Stomach (tissue), 9 donors: ENCODE measurements around the gene NRROS. TPM values are rescaled to one million over a fixed set of nuclear protein-coding genes. Genes with fewer than 3 reads are reported as not detected.

Experiments used
- DNase-seq, 2 donors: peaks; one replicate each; pipeline versions ENCODE4 v3.0.0 to v3.0.0-alpha.2; 2013 to 2019
- H3K27ac ChIP-seq, 5 donors: fragments of 200-600 bp in 4 of 5; sonication (generic) in 4 of 5; one replicate each; pipeline ENCODE4 v1.5.1; 2013 to 2019; ENCODE audit warnings: mild to moderate bottlenecking in 1 of 5, moderate library complexity in 1 of 5
- H3K27me3 ChIP-seq, 3 donors: fragments of 200-600 bp; sonication (generic); one replicate each; pipeline ENCODE4 v1.5.1; 2017 to 2019; ENCODE audit warnings: mixed run types in 1 of 3
- H3K36me3 ChIP-seq, 4 donors: fragments of 200-600 bp; sonication (generic); 1 replicate in 3 of 4; 2 replicates in 1 of 4; pipeline ENCODE4 v1.5.1; 2016 to 2019
- H3K4me1 ChIP-seq, 4 donors: fragments of 200-600 bp; sonication (generic); one replicate each; pipeline ENCODE4 v1.5.1; 2016 to 2019
- H3K4me3 ChIP-seq, 4 donors: fragments of 200-600 bp; sonication (generic) in 3 of 4; one replicate each; pipeline ENCODE4 v1.5.1; 2016 to 2019; ENCODE audit warnings: mild to moderate bottlenecking in 1 of 4
- H3K9me3 ChIP-seq, 4 donors: fragments of 200-600 bp; sonication (generic); one replicate each; pipeline ENCODE4 v1.5.1; 2016 to 2019
- CTCF ChIP-seq, 7 experiments: fragments of 450-650 bp in 4 of 7; fragments of 200-600 bp in 3 of 7; sonication (generic) in 3 of 7; IDR thresholded peaks; one replicate each; pipeline ENCODE4 v1.5.1; 2016 to 2019; ENCODE audit warnings: antibody characterized with exemption in 7 of 7, control low read depth in 2 of 7, mild to moderate bottlenecking in 1 of 7
- EP300 ChIP-seq: sonication (generic); formaldehyde crosslinking; IDR thresholded peaks from one replicate; pipeline ENCODE4 v1.6.1; 2017; ENCODE audit warnings: antibody characterized with exemption
- POLR2A ChIP-seq, 4 donors: fragments of 450-650 bp; IDR thresholded peaks; one replicate each; pipeline ENCODE4 v1.6.1; 2016; ENCODE audit warnings: antibody characterized with exemption in 4 of 4, control low read depth in 2 of 4, mild to moderate bottlenecking in 1 of 4, moderate library complexity in 1 of 4
- POLR2AphosphoS5 ChIP-seq, 3 donors: sonication (generic); formaldehyde crosslinking; IDR thresholded peaks; one replicate each; pipeline ENCODE4 v1.6.1; 2016; ENCODE audit warnings: antibody characterized with exemption in 3 of 3
- WGBS, 5 donors: extraction: QIAGEN DNeasy Blood & Tissue Kit in 3 of 5; methylation state at CpG; one replicate each; pipeline versions ENCODE4 v1.1.5 to v1.1.7; 2013 to 2018; 5-methylcytosine and 5-hydroxymethylcytosine counted together
- intact Hi-C: fragments of 100-400 bp; cut with DNase I; formaldehyde crosslinking; loops from one replicate; pipeline ENCODE4 v1.15.1; 2023; ENCODE audit warnings: low total_unique reads
- polyA plus RNA-seq, 3 donors: library from polyadenylated mRNA; stranded (reverse); fragments of 200-250 nt; gene quantifications; one replicate each; pipeline ENCODE4 v1.2.3, GENCODE V29; 2013
- total RNA-seq, 5 donors: library from RNA; depleted of rRNA; stranded (reverse); fragments of >200 nt; gene quantifications; one replicate each; pipeline versions ENCODE4 v1.1.0 to v1.2.3, GENCODE V29; 2014 to 2016
- donor health status: healthy with polysubstance abuse.
- donor health status: Bipolar disorder and iron deficiency.
- donor health status: healthy.

NRROS gene
- total and polyA plus RNA-seq, 8 donors = 0.45 to 5.5 (median 1.4) TPM; not detected in 1

DNA sequence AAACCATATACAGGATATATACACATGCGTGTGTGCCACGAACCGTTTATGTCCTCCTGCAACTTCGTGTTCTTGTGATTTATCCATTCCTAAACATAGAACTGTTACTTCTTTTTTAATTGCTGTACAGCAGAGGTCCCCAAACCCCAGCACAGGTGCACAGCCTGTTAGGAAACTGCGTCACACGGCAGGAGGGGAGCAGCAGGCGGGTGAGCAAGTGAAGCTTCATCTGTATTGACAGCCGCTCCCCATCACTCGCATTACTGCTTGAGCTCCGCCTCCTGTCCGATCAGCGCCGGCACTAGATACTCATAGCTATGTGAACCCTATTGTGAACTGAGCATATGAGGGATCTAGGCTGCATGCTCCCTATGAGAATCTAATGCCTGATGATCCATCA, 34.9 kb upstream of the NRROS start:
- peaks cover 3 to 13% (median 7%) of the 10 kb centered on the region in 4 donors for H3K4me1 ChIP-seq
- no peaks in the 10 kb centered on the region for H3K9me3 ChIP-seq
- WGBS, 5 donors = 43 to 52% (median 49%) methylated on average over 10 to 13 of the region's 13 CpGs
- peaks cover 0 to 5% (median 0%) of the 10 kb centered on the region in 3 donors for H3K27me3 ChIP-seq
- H3K4me3 ChIP-seq = no peak overlapping the region
- H3K36me3 ChIP-seq = no peaks in the 10 kb centered on the region
- no peak for TF ChIP-seq POLR2AphosphoS5 (IDR thresholded peaks at IDR 0.05)
- no peak for TF ChIP-seq EP300
- TF ChIP-seq CTCF (IDR thresholded peaks at IDR 0.05) = no peak
- no peak for TF ChIP-seq POLR2A (IDR thresholded peaks at IDR 0.05)
- intact Hi-C loops = no loop called here
- no peak overlapping the region for H3K27ac ChIP-seq
- peak in 1 of 2 donors; percentile 37 for DNase-seq

GRCh38 chr3:196608693-196609092, 30.8 kb upstream of the NRROS start:
- TF ChIP-seq EP300 (no peak), POLR2A (IDR thresholded peaks at IDR 0.05) (no peak), POLR2AphosphoS5 (IDR thresholded peaks at IDR 0.05) (no peak), CTCF (IDR thresholded peaks at IDR 0.05) (no peak)
- no peak for DNase-seq
- H3K9me3 ChIP-seq = no peaks in the 10 kb centered on the region
- H3K4me3 ChIP-seq = no peak overlapping the region
- H3K27me3 ChIP-seq = peaks cover 0 to 5% (median 0%) of the 10 kb centered on the region in 3 donors
- peaks cover 10 to 36% (median 27%) of the 10 kb centered on the region in 4 donors for H3K4me1 ChIP-seq
- no peak overlapping the region for H3K27ac ChIP-seq
- intact Hi-C loops = loop anchor here (5.0 kb wide), 1 partner anchor 79 kb away; no protein-coding TSS in a partner anchor
- WGBS, 5 donors = 89 to 94% (median 94%) methylated on average over 2 of the region's 2 CpGs
- no peaks in the 10 kb centered on the region for H3K36me3 ChIP-seq

GRCh38 chr3:196609343-196609775, 30.1 kb upstream of the NRROS start:
- WGBS, 5 donors = 8 to 14% (median 10%) methylated on average over 5 of the region's 5 CpGs
- Histone ChIP-seq H3K27me3 (peaks cover 0 to 5% (median 0%) of the 10 kb centered on the region in 3 donors), H3K27ac (peak overlapping the region in 3 of 5 donors; percentile 40 to 69 (median 49)), H3K9me3 (no peaks in the 10 kb centered on the region), H3K36me3 (no peaks in the 10 kb centered on the region), H3K4me1 (peaks cover 10 to 36% (median 27%) of the 10 kb centered on the region in 4 donors), H3K4me3 (no peak overlapping the region)
- intact Hi-C loops = loop anchor here (5.0 kb wide), 1 partner anchor 78 kb away; no protein-coding TSS in a partner anchor
- peak; percentile 94 for DNase-seq
- TF ChIP-seq POLR2AphosphoS5 (IDR thresholded peaks at IDR 0.05) (peak in 2 of 3 donors; percentile 5 to 41), EP300 (no peak), CTCF (IDR thresholded peaks at IDR 0.05) (peak in 5 of 7 experiments; percentile 55 to 87 (median 81)), POLR2A (IDR thresholded peaks at IDR 0.05) (no peak)

GRCh38 chr3:196609805-196610515, 29.5 kb upstream of the NRROS start:
- no peaks in the 10 kb centered on the region for H3K9me3 ChIP-seq
- H3K36me3 ChIP-seq = no peaks in the 10 kb centered on the region
- WGBS, 5 donors = 66 to 76% (median 71%) methylated on average over 6 of the region's 6 CpGs
- H3K4me1 ChIP-seq = peaks cover 10 to 36% (median 27%) of the 10 kb centered on the region in 4 donors
- peaks cover 0 to 5% (median 0%) of the 10 kb centered on the region in 3 donors for H3K27me3 ChIP-seq
- TF ChIP-seq POLR2A (IDR thresholded peaks at IDR 0.05) = no peak
- no peak for TF ChIP-seq CTCF (IDR thresholded peaks at IDR 0.05)
- TF ChIP-seq EP300 = no peak
- no peak for TF ChIP-seq POLR2AphosphoS5 (IDR thresholded peaks at IDR 0.05)
- DNase-seq = peak in 1 of 2 donors; percentile 15
- intact Hi-C loops = loop anchor here (5.0 kb wide), 1 partner anchor 77 kb away; no protein-coding TSS in a partner anchor
- H3K27ac ChIP-seq = peak overlapping the region in 3 of 5 donors; percentile 40 to 69 (median 49)
- H3K4me3 ChIP-seq = no peak overlapping the region
